Glutamatergic neuron (in vitro differentiated cells): ENCODE results near the gene KLF2. TPM values are rescaled to one million over a fixed set of nuclear protein-coding genes. Genes with fewer than 3 reads are reported as not detected.

Experiments used
- DNase-seq: peaks from one replicate; pipeline ENCODE4 v3.0.0; 2022
- H3K27ac Mint-ChIP-seq: one replicate; pipeline ENCODE4 v1.8.0; 2020; ENCODE audit warnings: mild to moderate bottlenecking, mixed read lengths, inconsistent platforms; ENCODE audit not compliant: unreplicated experiment
- H3K27me3 Mint-ChIP-seq: one replicate; pipeline ENCODE4 v1.8.0; 2020; ENCODE audit warnings: mild to moderate bottlenecking, moderate library complexity, mixed read lengths, inconsistent platforms; ENCODE audit not compliant: unreplicated experiment
- H3K36me3 Mint-ChIP-seq: one replicate; pipeline ENCODE4 v1.8.0; 2020; ENCODE audit warnings: mild to moderate bottlenecking, mixed read lengths, inconsistent platforms; ENCODE audit not compliant: unreplicated experiment
- H3K4me1 Mint-ChIP-seq: one replicate; pipeline ENCODE4 v1.8.0; 2020; ENCODE audit warnings: mild to moderate bottlenecking, low read depth, mixed read lengths, inconsistent platforms; ENCODE audit not compliant: unreplicated experiment
- H3K4me3 Mint-ChIP-seq: one replicate; pipeline ENCODE4 v1.8.0; 2020; ENCODE audit warnings: mild to moderate bottlenecking, mixed read lengths, inconsistent platforms; ENCODE audit not compliant: unreplicated experiment
- H3K9me3 Mint-ChIP-seq: one replicate; pipeline ENCODE4 v1.8.0; 2020; ENCODE audit warnings: mild to moderate bottlenecking, moderate library complexity, mixed read lengths, inconsistent platforms; ENCODE audit not compliant: unreplicated experiment
- total RNA-seq: library from RNA; stranded (reverse); fragmentation: NEBNext Ultra II Directional; extraction: Animal tissue kit (Norgen Biotek cat#: 25700); gene quantifications from one replicate; pipeline ENCODE4 v1.2.1, GENCODE V29; 2021; ENCODE audit not compliant: unreplicated experiment
- TF ChIP-seq, protein P1 (sequence below): fragments of 200-600 bp; sonication (generic); IDR thresholded peaks from one replicate; pipeline ENCODE4 v1.5.0; 2021; ENCODE audit not compliant: partially characterized antibody, unreplicated experiment

Gene KLF2
- total RNA-seq, 1 donor from 2014 or later, result not detected

GRCh38 chr19:16290692-16291091, 33.9 kb upstream of the KLF2 start:
- no peak overlapping the region for H3K4me3 Mint-ChIP-seq
- DNase-seq, result no peak
- no peaks in the 10 kb centered on the region for H3K4me1 Mint-ChIP-seq
- peaks cover 3% of the 10 kb centered on the region for H3K9me3 Mint-ChIP-seq
- no peaks in the 10 kb centered on the region for H3K36me3 Mint-ChIP-seq
- TF ChIP-seq, protein P1, sequence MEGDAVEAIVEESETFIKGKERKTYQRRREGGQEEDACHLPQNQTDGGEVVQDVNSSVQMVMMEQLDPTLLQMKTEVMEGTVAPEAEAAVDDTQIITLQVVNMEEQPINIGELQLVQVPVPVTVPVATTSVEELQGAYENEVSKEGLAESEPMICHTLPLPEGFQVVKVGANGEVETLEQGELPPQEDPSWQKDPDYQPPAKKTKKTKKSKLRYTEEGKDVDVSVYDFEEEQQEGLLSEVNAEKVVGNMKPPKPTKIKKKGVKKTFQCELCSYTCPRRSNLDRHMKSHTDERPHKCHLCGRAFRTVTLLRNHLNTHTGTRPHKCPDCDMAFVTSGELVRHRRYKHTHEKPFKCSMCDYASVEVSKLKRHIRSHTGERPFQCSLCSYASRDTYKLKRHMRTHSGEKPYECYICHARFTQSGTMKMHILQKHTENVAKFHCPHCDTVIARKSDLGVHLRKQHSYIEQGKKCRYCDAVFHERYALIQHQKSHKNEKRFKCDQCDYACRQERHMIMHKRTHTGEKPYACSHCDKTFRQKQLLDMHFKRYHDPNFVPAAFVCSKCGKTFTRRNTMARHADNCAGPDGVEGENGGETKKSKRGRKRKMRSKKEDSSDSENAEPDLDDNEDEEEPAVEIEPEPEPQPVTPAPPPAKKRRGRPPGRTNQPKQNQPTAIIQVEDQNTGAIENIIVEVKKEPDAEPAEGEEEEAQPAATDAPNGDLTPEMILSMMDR, result no peak
- no peak overlapping the region for H3K27ac Mint-ChIP-seq
- H3K27me3 Mint-ChIP-seq, result peaks cover 8% of the 10 kb centered on the region

- Mint-ChIP-seq H3K36me3 (no peaks in the 10 kb centered on the region), H3K9me3 (peaks cover 3% of the 10 kb centered on the region), H3K27ac (no peak overlapping the region), H3K4me1 (no peaks in the 10 kb centered on the region), H3K27me3 (peaks cover 4% of the 10 kb centered on the region), H3K4me3 (no peak overlapping the region)
- TF ChIP-seq, protein P1, result no peak
- DNase-seq, result no peak
Observed at GRCh38 chr19:16293118-16294091, 31.2 kb upstream of the KLF2 start.

DNA sequence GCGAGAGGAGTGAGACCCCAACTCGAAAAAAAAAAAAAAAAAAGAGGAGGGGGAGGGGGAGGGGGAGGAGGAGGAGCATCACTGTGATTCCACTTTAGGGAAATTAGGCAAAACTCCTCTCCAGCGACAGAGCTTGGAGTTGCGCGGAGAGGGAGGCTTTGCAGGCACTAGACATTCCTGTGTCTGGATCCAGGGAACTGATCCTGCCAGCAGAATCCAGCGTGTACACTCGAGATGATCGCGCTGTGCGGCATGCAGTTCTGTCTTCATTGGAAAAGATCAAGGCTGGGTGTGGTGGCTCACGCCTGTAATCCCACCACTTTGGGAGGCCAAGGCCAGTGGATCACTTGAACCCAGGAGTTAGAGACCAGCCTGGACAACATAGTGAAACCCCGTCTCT, 29.6 kb upstream of the KLF2 start:
- Mint-ChIP-seq H3K4me3 (no peak overlapping the region), H3K27me3 (peaks cover 4% of the 10 kb centered on the region), H3K4me1 (no peaks in the 10 kb centered on the region), H3K36me3 (no peaks in the 10 kb centered on the region), H3K9me3 (no peaks in the 10 kb centered on the region), H3K27ac (no peak overlapping the region)
- TF ChIP-seq, protein P1, result no peak
- no peak for DNase-seq

GRCh38 chr19:16296713-16297112, 27.9 kb upstream of the KLF2 start:
- TF ChIP-seq, protein P1, result no peak

GRCh38 chr19:16297575-16298178, 26.9 kb upstream of the KLF2 start:
- H3K36me3 Mint-ChIP-seq, result no peaks in the 10 kb centered on the region
- no peak for DNase-seq
- no peaks in the 10 kb centered on the region for H3K9me3 Mint-ChIP-seq
- no peak overlapping the region for H3K4me3 Mint-ChIP-seq
- H3K27me3 Mint-ChIP-seq, result peaks cover 4% of the 10 kb centered on the region
- no peak overlapping the region for H3K27ac Mint-ChIP-seq
- no peaks in the 10 kb centered on the region for H3K4me1 Mint-ChIP-seq
- TF ChIP-seq, protein P1, result no peak

More at GRCh38 chr19:16296713-16297112, 27.9 kb upstream of the KLF2 start:
- Mint-ChIP-seq H3K27me3 (peaks cover 4% of the 10 kb centered on the region), H3K4me3 (no peak overlapping the region), H3K27ac (no peak overlapping the region), H3K36me3 (no peaks in the 10 kb centered on the region), H3K4me1 (no peaks in the 10 kb centered on the region), H3K9me3 (no peaks in the 10 kb centered on the region)
- DNase-seq, result no peak
